ENCODE results near the gene KRT9.
"Not testable (repeated sequence)": the region's sequence is repeated elsewhere in the genome, so short reads cannot be mapped to it uniquely, and the experiment has no call there.

Gene KRT9

DNA sequence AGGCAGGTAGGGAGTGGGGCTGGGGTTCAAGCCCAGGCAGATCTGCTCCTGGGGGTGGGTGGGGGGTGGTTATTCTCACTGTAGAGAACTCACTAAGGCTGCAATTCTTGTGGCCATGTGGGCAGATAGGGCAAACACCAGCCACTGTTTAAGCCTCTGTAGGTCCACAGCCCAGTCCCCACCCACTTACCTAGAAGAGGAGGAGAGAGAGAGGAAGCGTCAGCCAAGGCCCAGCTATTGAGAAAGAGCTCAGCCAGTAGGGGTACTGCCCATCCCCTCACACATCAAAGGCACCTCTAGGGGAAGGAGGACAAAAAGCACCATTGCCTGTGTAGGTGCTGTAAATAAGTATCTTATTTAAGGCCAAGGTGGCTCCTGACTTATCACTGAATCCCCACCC, 27.8 kb upstream of the KRT9 start:
- no peak for DNase-seq

DNA sequence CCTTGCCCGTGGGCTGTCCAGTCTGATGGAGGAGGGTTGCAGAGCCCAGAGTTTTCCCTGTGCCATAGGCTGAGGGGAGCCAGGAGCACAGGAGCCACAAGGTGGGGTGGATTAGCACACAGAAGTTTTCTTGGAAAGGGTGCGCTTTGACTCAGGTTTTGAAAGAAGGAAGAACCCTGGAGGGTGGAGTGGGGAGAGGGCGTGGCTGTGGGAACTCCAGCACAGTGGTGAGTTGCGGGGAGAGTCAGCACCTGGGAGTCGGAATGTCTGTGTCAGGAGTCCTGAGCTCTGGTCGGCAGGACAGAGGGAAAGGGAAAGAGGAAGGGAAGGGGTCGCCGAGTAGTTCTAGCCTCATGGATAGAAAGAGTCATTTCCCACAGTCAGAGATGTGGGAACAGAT, 23.7 kb upstream of the KRT9 start:
- DNase-seq: no peak

DNA sequence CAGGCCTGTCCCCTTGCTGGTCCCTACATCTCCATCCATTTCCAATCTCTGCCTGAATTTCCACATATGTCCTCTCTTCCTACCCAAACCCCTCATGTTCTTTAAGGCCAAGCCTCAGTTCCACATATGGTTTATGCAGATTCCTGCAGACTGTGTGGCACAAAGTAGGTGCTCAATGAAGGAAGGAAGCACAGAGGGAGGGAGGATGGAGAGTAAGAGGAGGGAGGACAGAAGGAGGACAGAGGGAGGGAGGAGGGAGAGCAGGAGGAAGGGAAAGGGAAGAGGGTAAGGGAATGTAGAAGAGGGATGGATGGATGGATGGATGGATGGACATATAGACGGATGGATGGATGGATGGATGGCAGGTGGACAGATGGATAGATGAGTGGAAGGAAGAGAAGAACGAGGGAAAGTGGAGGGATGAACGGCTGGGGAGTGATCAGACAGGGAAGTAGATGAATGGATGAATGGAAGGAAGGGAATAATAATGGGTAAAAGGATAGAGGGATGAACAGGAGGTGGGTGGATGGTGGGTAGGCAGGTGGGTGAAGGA, 22.6 kb upstream of the KRT9 start:
- DNase-seq: no peak

DNA sequence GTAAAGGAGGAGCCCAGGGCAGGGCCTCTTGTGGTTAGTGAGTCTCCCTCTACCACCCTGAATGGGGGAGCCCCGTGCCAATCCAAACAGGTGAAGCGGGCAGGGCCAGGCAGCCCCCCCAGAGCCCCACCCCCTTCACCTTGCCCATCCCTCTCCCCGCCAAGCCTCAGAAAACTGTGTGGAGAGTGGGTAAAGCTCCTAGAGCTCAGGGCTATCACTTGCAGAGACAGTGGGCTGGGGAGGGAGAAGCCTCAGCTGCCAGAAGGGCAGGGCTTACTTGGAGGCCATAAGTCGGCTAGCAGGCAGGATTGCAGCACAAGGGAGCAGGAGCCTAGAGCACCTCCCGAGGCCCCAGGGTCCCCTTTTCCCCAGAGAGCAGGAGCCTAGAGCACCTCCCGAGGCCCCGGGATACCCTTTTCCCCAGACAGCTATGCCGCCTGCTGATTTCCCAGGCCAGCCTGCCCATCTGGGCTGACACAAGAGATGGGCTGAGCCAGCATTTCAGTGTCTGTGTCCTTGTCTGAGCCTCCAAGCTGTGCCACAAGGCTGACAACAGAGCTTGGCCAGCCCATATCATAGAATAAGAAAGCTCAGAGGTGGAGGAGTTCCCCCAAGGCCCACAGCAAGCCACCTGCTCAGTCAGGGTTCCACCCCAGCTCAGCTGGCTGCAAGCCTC, 21.6 kb upstream of the KRT9 start:
- no peak for DNase-seq

DNA sequence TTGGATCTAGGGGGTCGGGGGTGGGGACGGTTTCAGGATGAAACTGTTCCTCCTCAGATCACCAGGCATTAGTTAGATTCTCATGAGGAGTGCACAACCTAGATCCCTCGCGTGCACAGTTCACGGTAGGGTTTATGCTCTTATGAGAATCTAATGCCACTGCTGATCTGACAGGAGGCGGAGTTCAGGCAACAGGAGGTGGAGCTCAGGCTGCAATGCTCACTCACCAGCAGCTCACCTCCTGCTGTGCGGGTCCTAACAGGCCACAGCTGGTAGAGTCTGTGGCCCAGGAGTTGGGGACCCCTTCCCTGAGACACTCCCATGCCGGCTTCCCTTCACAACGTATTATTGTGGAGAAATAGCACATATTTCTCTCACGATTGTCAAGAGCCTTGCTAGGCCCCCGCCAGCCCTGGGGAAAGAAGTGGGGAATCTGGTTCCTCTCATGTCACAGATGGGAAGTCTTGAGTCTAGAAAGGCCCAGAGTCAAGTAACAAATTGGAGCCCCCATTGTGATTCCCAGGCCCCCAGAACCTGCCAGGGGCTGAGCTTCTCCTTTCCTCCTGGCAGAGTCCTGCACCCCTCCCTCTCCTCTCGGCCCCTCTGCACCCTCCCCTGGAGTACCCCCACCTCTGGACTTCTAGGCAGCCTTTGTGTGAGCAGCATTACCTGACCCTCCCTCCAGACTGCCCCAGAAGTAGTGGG, 20.9 kb upstream of the KRT9 start:
- DNase-seq: no peak

DNA sequence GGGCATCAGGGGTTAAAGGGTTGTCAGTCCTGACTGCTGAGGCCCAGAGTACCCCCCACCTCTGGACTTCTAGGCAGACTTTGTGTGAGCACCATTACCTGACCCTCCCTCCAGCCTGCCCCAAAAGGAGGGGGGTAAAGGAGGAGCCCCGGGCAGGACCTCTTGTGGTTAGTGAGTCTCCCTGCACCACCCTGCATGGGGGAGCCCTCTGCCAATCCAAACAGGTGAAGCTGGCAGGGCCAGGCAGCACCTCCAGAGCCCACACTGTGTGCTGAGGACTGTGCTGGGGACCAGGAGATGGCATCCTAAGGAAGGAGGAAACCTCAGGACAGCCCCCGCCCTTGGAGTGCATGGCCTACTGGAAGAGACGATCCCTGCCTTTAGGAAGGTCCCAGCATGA, 17.4 kb upstream of the KRT9 start:
- DNase-seq: no peak

DNA sequence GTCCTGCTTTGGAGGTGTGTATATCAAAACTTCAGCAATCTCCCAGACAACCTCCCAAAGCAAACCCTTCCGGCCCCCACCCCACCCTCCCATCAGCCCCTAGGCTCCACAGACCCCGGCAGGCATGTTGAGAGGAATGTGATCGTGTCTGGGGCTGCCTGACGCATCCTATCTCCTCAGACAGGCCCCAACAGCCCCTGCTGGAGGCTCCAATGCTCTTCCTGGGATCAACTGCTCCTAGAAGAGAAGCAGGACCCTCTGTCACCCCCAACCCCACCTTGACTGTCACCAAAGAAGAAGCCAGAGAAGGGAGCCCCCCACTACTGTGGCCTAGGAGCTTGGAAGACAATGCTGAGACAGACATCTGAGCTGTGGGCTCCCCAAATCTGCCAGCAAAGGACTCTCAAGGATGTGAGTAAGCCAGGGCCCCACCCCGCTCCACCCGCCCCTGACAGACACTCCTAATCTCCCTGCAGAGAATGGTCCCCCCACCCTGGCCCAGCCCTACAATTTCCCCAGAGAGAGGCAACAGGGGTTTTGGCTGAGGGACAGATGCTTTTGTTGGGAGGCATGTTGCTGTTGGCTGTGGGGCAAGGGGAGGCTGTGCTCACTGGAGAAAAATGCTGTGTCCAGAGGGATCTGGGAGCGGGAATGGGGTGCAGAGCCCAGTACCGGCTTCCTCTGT, 16.4 kb upstream of the KRT9 start:
- DNase-seq: no peak

DNA sequence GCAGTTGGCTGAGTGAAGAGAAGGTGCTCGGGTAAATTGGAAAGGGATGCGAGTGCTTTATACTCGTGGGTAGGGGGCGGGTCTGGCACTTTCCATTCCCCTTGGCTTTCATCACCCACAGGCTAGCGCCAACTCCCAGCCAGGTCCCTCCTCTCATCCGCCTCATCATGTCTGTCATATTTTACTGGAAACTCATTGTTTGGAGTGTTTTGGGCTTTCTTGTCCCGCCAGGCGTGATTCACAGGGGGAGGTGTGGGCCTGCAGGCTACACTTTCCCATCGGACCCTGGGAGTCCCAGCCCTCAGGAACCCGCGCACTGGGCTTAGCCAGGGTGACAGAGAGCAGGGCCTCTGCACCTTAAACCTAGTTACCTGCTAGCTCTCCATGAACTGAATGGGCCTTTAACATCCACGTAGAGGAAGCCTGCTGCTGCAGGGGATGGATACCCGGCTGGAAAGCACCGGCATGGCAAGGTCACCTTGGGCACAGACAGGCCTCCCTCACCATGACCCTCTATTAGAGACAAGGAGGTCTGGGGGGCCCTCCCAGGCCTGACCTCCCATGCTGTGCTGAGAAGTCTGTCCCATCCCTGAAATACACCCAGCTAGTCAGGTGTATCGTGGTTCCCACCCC, 15.1 kb upstream of the KRT9 start, which contains the start of gene KRT14:
Gene KRT14 (minus strand): TSS at position 33 of the 633 bp plus-strand sequence. CDS start 61 bp downstream, outside the sequence.
- DNase-seq: no peak

DNA sequence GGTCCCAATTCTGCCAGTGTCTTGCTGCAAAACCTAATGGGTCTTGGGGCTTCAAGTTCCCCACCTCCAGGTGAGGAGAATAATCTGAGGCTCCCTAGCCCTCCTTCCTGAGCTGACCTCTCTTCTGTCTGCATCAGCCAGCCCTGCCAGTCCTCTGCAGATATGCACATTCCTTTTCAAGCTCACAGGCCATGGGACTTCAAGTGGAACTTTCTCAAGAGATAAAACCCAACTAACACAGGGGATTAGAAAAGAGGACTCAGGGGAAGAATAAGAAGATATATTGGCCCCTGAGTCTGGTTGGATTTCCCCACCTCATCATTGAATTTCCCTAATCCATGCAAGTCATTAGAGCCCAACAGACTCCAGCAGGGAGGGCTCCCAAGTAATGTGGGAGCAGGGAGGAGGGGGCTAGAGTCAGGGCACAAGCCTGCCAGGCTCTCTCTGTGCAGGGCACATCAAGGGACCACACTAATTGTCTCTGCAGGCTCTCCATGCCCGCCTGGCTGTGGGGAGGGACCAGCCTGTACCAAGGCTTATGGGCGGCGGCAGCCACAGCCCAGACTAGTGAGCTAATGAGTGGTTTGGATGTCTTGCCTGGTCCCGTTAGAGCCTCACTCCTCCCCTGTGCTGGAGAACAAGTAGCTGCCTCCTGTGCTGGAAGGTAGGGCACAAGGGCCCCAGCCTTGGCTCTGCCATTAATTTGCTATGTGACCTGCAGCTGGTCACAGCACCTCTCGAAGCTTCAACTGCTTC, 13.6 kb upstream of the KRT9 start:
- no peak for DNase-seq

DNA sequence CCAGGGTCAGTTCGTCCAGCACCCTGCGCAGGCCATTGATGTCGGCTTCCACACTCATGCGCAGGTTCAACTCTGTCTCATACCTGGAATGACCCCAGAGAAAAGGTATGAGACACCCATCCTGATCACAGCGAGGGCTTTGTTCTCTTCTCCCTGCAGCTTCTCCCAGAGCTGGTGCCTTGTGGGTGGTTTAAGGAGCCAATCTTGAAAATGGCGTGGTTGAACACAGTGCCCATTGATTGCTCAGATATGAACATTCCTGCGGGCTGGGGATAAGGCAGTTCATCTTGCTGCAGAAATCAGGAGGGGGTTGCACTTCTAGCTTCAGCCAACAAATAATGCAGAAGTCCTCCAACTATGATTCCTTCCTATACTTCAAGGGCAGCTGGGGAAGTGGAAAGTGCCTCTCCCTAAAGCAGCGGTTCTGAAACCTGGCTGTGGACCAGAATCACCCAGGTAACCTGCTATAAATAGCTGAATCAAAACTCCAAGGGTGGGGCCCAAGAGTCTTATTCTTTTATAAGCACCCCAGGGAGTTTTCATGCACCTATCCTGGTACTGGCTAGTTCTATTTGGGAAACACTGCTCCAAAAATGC, 12.6 kb upstream of the KRT9 start:
- not testable (repeated sequence) for DNase-seq

DNA sequence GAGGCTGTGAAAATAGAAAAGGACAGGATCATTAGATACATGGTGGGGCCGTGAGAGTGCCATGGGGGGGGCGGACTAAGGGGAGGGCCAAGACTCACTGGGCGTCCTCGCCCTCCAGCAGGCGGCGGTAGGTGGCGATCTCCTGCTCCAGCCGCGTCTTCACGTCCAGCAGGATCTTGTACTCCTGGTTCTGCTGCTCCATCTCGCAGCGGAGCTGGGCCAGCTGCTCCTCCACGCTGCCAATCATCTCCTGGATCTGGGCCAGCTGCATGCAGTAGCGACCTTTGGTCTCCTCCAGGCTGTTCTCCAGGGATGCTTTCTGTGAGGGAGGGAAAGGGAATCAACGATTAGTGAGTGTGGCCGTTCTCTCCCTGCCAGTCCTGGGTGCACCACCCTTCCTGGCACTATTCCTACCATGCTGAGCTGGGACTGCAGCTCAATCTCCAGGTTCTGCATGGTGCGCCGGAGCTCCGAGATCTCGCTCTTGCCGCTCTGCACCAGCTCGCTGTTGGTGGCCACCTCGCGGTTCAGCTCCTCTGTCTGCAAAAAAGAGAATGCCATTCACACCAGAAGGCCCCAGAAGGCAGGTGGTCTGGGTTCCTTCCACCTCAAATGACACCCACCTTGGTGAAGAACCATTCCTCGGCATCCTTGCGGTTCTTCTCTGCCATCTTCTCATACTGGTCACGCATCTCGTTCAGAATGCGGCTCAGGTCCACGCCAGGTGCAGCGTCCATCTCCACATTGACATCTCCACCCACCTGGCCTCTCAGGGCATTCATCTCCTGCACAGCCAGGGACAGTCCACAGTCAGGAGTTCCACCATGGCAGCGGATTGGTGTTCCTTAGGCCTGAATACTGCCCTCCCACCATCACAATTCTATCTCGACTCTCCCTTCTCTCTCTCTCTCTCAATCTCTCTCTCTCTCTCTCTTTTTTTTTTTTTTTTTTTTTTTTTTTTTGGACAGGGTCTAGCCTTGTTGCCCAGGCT, 11.6 kb upstream of the KRT9 start:
- peak; percentile 10 for DNase-seq

DNA sequence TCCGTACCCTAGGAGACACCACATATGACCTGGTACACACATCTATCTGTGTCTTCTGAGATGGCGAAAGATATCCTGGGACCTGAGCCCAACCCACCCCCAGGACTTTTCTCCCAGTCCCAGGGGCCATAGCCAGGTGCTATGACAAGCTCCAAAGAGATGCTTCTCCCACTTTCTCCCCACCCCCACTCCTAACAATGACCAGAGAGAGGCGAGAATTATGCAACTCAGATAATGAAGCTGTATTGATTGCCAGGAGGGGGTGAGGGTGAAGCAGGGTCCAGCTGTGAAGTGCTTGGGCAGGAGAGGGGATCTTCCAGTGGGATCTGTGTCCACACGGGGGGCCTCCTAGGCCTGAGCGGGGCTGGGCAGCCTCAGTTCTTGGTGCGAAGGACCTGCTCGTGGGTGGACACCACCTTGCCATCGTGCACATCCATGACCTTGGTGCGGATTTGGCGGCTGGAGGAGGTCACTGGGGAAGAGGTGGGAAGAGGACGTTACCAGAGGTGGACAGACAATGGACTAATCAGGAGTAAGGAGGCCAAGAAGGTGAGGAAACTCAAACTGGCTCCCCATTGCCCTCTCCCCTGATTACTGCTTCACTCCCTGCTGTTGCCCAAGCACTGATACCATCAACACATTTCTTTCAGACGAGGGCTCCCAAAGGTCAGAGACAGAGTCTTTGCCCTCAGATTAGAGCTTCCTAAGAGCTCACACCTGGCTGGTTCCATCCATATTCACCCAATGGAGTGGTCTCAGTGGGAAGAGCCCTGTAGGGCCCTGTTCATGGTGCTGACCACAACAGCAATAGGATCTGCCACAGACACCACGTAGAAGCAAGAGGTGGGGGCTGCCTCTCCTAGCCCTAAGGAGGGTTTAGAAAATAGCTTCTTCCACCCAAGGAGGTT, 10.5 kb upstream of the KRT9 start:
- not testable (repeated sequence) for DNase-seq

DNA sequence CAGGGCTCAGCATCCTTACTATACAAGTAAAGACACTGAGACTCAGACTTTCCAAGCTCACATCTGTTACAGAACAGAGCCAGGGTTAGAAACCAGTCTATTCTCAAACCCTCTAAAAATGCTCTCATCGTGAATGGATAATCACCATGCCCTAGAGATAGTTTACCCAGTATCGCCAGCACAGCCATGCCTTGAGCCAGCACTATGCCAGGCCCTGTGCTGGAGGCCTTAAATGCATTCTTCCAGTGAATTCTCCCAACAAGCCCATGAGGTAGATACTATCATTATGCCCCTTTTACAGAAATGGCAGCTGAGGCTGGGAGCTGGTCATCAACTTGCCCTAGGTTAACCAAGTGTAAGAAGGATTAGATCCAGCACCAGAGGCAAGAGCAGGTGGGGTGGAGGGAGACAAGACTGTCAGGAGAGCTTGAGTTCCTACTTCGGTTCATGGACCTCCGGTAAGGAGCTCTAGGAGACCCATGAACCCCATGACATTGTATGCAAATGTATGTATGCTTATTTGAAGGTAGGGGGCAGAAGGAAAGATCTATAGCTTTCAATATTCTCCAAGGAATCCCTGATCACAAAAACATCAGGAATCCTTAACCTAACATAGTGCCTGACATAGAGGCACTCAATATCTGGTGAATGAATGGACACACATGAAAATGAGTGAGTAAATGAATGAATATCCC, 9.7 kb upstream of the KRT9 start:
- DNase-seq: no peak

DNA sequence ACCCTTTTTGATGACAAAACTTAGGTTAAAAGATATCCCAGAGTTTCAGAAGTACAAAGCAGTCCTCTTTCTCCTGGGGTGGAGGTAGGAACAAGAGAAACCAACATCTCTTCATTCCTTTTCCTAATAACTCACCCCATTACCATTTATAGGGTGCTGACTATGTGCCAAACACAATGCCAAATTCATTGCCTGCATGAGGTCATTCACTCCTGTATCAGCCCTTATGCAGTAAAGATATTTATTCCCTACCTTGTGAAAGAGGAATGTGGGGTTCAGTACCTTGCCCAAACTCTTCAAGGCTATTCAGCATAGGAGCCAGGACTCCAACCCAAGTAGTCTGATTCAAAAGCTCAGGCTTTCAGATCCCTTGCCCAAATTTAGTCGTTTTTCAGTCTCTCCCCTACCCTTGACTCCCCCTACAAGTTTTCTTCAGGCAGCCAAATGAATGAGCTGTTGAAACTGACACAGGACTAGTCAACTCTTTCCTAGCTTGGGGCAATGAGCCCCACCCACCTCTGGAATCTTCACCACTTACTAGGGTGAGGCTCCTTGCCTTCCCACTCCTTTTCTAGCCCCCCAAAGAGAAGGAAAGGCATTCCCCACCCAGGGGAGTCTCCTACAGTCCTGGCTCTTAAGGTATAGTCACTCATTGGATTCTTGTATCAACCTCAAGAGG, 9.0 kb upstream of the KRT9 start:
- no peak for DNase-seq

DNA sequence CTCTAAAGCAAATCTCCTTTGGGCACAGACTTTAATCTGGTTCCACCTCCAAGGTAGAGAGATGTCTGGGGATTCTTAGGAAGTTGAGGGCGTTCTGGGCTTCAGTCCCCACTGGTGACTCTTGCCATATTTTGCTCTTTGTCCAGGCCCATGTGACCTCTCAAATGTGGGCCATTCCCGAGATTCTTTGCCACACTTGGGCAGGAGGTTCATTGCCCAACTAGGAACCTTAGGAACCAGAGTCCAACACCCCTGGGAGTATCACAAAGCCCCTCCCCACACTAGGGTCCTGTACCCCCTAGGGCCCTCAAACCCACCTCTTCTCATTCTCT, 8.4 kb upstream of the KRT9 start:
- DNase-seq: no peak

DNA sequence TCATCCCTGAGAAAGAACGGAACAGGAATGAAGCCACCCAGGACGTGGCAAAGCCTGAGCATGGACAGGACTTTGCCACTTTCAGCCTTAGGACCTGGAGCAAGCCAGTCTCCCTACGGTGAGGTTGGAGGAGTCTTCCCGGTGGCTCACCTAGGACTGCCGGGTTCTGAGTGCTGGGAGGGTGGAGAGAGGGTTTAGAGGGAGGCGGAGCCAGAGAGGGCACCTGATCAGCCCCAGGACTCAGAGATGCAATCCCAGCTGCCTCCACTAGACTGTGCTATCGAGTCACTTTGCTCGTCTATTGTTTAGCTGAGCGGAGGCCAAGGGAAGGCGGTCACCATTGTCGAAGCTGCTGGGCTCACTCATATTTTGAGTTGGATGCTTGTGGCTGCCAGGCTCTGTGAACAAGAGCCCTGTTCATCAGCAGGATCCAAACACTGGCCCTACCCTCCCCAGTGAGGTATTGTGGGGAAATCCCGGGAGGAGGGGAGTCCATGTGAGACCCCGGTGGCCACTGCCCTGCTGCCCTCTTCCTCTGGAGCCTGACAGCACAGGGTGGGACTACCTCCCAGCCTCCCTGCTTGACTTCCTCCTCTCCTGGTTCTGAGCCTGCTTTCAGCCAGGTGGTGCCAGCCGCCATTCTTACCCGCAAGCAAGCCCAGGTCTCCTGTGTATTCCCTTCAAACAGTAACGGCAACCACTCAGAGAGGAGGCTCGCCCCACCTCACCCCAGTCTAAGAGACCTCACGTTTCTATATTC, 7.8 kb upstream of the KRT9 start:
- DNase-seq: peak; percentile 78

DNA sequence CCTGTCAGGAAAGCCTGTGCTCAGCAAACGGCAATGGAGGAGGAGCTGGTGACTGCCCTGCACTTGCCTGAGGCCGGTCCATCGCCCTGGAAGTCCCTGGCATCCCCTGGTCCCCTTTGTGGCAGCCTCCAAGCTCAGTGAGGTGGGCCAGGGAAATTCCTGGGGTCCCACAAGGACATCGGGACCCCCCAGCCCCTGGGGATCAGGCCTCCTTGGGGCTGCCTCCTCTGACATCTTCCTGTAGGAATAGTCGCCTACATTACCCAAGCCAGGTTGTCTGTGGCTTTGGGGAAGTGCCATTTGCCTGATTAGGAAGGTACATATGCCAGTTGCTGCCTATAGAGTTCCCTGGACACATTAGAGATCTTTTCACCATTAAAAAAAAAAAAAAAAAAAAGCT, 7.1 kb upstream of the KRT9 start:
- DNase-seq: no peak

DNA sequence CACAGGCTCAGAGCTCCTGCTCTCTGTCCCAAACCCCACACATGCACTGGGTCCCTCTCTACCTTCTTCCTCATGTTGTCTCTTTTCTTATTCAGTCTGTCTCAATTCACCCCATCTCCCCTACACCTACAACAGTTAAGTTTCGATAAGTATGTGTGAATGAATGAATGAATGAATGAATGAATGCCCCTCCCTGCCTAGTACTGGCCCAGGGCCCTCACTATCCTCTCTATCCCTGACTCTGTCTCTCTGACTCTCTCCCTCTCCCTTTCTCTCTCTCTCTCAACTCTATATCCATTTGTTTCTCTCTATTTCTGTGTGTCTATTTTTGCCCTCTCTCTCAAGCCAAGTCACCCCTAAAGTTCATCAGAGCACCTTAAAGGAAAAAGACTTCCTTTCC, 6.7 kb upstream of the KRT9 start:
- DNase-seq: no peak

All from NCI-H2029 treated with DMSO at 0.1 percent for 48 hours (cell line).